ENCODE data around the gene RGS16. TPM values are rescaled to one million over a fixed set of nuclear protein-coding genes. Genes with fewer than 3 reads are reported as not detected.

RGS16 gene
- total RNA-seq, 2 experiments from 2014 or later = 1.8 to 39.9 TPM

GRCh38 chr1:182626527-182626926, 22.3 kb upstream of the RGS16 start:
- H3K27me3 Mint-ChIP-seq = peaks cover 50% of the 10 kb centered on the region
- DNase-seq (no peak), ATAC-seq (no peak)

GRCh38 chr1:182625719-182626504, 21.7 kb upstream of the RGS16 start:
- Mint-ChIP-seq H3K4me3 (no peak overlapping the region), H3K27ac (no peak overlapping the region), H3K4me1 (peaks cover 49% of the 10 kb centered on the region), H3K9me3 (ENCODE audit: low read depth) (peaks cover 4% of the 10 kb centered on the region), H3K36me3 (peaks cover 4% of the 10 kb centered on the region), H3K27me3 (peaks cover 49% of the 10 kb centered on the region)
- DNase-seq (no peak), ATAC-seq (no peak)
- CTCF ChIA-PET = interaction anchor here (1.0 to 1.4 kb wide), 2 partner anchors 23 to 25 kb away, joined by 3 to 4 read pairs; no protein-coding TSS in a partner anchor

More at GRCh38 chr1:182626527-182626926, 22.3 kb upstream of the RGS16 start:
- no peaks in the 10 kb centered on the region for H3K9me3 Mint-ChIP-seq (ENCODE audit: low read depth)
- H3K4me3 Mint-ChIP-seq = no peak overlapping the region
- no peak overlapping the region for H3K27ac Mint-ChIP-seq
- H3K36me3 Mint-ChIP-seq = no peaks in the 10 kb centered on the region
- peaks cover 52% of the 10 kb centered on the region for H3K4me1 Mint-ChIP-seq
- CTCF ChIA-PET = interaction anchor here (1.0 kb wide), 2 partner anchors 23 to 158 kb away, joined by 3 read pairs; no protein-coding TSS in a partner anchor

GRCh38 chr1:182625024-182625423, 20.8 kb upstream of the RGS16 start:
- CTCF ChIA-PET = interaction anchor here (1.4 kb wide), 1 partner anchor 24 kb away, joined by 4 read pairs; no protein-coding TSS in a partner anchor
- Mint-ChIP-seq H3K27me3 (peaks cover 47% of the 10 kb centered on the region), H3K4me1 (peaks cover 40% of the 10 kb centered on the region), H3K27ac (no peak overlapping the region), H3K9me3 (ENCODE audit: low read depth) (peaks cover 8% of the 10 kb centered on the region), H3K36me3 (peaks cover 9% of the 10 kb centered on the region), H3K4me3 (no peak overlapping the region)
- DNase-seq (no peak), ATAC-seq (no peak)

- Mint-ChIP-seq H3K27ac (no peak overlapping the region), H3K4me1 (peaks cover 36% of the 10 kb centered on the region), H3K9me3 (ENCODE audit: low read depth) (peaks cover 8% of the 10 kb centered on the region), H3K4me3 (no peak overlapping the region), H3K36me3 (peaks cover 10% of the 10 kb centered on the region), H3K27me3 (peaks cover 48% of the 10 kb centered on the region)
- ATAC-seq = no peak
- no peak for DNase-seq
- CTCF ChIA-PET = interaction anchor here (1.1 to 1.4 kb wide), 2 partner anchors 9 to 24 kb away, joined by 4 read pairs; no protein-coding TSS in a partner anchor
Measured at GRCh38 chr1:182624577-182624976, 20.4 kb upstream of the RGS16 start.

- Mint-ChIP-seq H3K9me3 (ENCODE audit: low read depth) (peaks cover 8% of the 10 kb centered on the region), H3K4me3 (no peak overlapping the region), H3K4me1 (peaks cover 34% of the 10 kb centered on the region)
Measured at GRCh38 chr1:182622901-182623528, 18.8 kb upstream of the RGS16 start.

DNA sequence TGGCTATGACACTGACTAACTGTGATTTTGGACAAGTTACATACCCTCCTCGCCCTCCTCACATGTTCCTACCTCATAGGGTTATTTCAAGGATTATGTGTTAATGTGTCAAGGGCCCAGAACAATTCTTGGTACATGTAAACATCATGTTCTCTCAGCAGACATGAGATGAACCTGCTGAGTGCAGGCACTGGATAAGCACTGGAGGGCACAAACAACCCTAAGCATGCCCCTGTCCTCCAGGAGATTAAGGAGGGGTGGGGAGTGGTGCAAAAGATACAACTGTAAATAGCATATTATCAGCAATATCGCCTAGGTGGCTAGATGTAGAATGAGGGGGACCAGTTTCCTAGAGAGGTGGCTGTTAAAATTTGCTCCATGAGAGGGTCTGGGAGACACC, 17.7 kb upstream of the RGS16 start:
- peaks cover 13% of the 10 kb centered on the region for H3K36me3 Mint-ChIP-seq
- CTCF ChIA-PET = no interaction called here
- H3K9me3 Mint-ChIP-seq (ENCODE audit: low read depth) = peaks cover 8% of the 10 kb centered on the region
- ATAC-seq = no peak
- H3K27ac Mint-ChIP-seq = no peak overlapping the region
- no peak for DNase-seq
- no peak overlapping the region for H3K4me3 Mint-ChIP-seq
- H3K4me1 Mint-ChIP-seq = peaks cover 43% of the 10 kb centered on the region
- H3K27me3 Mint-ChIP-seq = peaks cover 61% of the 10 kb centered on the region

More at GRCh38 chr1:182622901-182623528, 18.8 kb upstream of the RGS16 start:
- ATAC-seq = no peak
- Mint-ChIP-seq H3K36me3 (peaks cover 13% of the 10 kb centered on the region), H3K27me3 (peaks cover 56% of the 10 kb centered on the region), H3K27ac (no peak overlapping the region)
- CTCF ChIA-PET = interaction anchor here (1.2 kb wide), 1 partner anchor 23 kb away, joined by 5 read pairs; no protein-coding TSS in a partner anchor
- no peak for DNase-seq

GRCh38 chr1:182620924-182621585, 16.9 kb upstream of the RGS16 start:
- no peak for ATAC-seq
- CTCF ChIA-PET = interaction anchor here (1.4 to 10.1 kb wide), 2 partner anchors 9 to 20 kb away, joined by 3 to 148 read pairs; partner anchors contain the start of gene RGS16
- DNase-seq = no peak
- Mint-ChIP-seq H3K36me3 (peaks cover 14% of the 10 kb centered on the region), H3K27me3 (peaks cover 61% of the 10 kb centered on the region), H3K27ac (no peak overlapping the region), H3K4me3 (no peak overlapping the region), H3K4me1 (peaks cover 44% of the 10 kb centered on the region), H3K9me3 (ENCODE audit: low read depth) (peaks cover 8% of the 10 kb centered on the region)

- Mint-ChIP-seq H3K27ac (no peak overlapping the region), H3K4me3 (no peak overlapping the region), H3K27me3 (peaks cover 71% of the 10 kb centered on the region), H3K9me3 (ENCODE audit: low read depth) (peaks cover 8% of the 10 kb centered on the region), H3K36me3 (peaks cover 15% of the 10 kb centered on the region), H3K4me1 (peaks cover 45% of the 10 kb centered on the region)
- no peak for ATAC-seq
- CTCF ChIA-PET = interaction anchor here (2.1 to 10.1 kb wide), 2 partner anchors 17 to 165 kb away, joined by 14 to 148 read pairs; partner anchors contain the start of gene RGS16
- DNase-seq = no peak
Measured at GRCh38 chr1:182617734-182618351, 13.7 kb upstream of the RGS16 start.

GRCh38 chr1:182617014-182617429, 12.8 kb upstream of the RGS16 start:
- peaks cover 45% of the 10 kb centered on the region for H3K4me1 Mint-ChIP-seq
- peaks cover 15% of the 10 kb centered on the region for H3K36me3 Mint-ChIP-seq
- CTCF ChIA-PET = interaction anchor here (1.6 to 10.1 kb wide), 4 partner anchors 12 to 171 kb away, joined by 6 to 148 read pairs (median 16); partner anchors contain the start of gene RGS16
- no peak overlapping the region for H3K4me3 Mint-ChIP-seq
- ATAC-seq = no peak
- peaks cover 8% of the 10 kb centered on the region for H3K9me3 Mint-ChIP-seq (ENCODE audit: low read depth)
- DNase-seq = no peak
- peak overlapping the region; percentile 41 for H3K27ac Mint-ChIP-seq
- peaks cover 76% of the 10 kb centered on the region for H3K27me3 Mint-ChIP-seq

- DNase-seq = peak; percentile 93
- peaks cover 75% of the 10 kb centered on the region for H3K27me3 Mint-ChIP-seq
- peak overlapping the region; percentile 95 for H3K27ac Mint-ChIP-seq
- CTCF ChIA-PET = interaction anchor here (1.1 to 10.1 kb wide), 8 partner anchors 8 to 531 kb away, joined by 3 to 148 read pairs (median 10); partner anchors contain the start of genes RGS16 and RNASEL
- peak overlapping the region; percentile 57 for H3K4me3 Mint-ChIP-seq
- peaks cover 15% of the 10 kb centered on the region for H3K36me3 Mint-ChIP-seq
- peaks cover 45% of the 10 kb centered on the region for H3K4me1 Mint-ChIP-seq
- peaks cover 8% of the 10 kb centered on the region for H3K9me3 Mint-ChIP-seq (ENCODE audit: low read depth)
- ATAC-seq = peak; percentile 88
Measured at GRCh38 chr1:182616130-182617013, 12.2 kb upstream of the RGS16 start.

DNA sequence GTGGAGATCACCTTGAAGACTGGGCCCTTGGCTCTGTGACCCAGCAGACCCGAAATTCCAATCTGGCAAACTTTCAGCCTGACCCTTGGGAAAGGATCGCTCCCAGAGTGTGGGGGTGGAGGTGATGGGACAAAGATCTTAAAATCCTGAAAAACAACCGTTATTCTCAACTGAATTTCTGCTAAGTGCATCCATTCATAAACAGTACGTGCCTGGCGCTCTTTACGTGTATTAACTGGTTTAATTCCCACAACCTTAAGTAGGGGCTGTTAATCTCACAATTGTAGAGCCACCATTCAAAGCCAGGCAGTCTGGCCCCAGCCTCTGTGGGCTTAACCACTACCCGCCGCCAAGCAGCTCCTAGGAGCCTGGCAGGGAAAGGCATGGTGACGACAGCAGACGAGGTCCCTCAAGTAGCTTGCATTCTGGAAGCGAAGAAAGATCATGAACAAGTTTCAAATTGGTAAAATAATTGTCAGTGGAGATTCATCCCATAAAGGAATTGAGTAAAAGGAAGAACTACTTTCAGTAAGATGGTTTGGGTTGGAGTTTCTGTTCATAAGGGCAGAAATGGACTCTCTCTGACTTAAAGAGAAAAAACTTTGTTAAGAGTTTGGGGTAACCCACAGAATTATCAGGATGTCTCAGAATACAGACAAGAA, 11.4 kb upstream of the RGS16 start:
- DNase-seq (peak; percentile 73), ATAC-seq (peak; percentile 35)
- peak overlapping the region; percentile 57 for H3K4me3 Mint-ChIP-seq
- H3K27me3 Mint-ChIP-seq = peaks cover 76% of the 10 kb centered on the region
- peaks cover 47% of the 10 kb centered on the region for H3K4me1 Mint-ChIP-seq
- peaks cover 1% of the 10 kb centered on the region for H3K9me3 Mint-ChIP-seq (ENCODE audit: low read depth)
- H3K27ac Mint-ChIP-seq = peak overlapping the region; percentile 95
- H3K36me3 Mint-ChIP-seq = peaks cover 9% of the 10 kb centered on the region
- CTCF ChIA-PET = interaction anchor here (1.0 to 10.1 kb wide), 10 partner anchors 9 to 530 kb away, joined by 3 to 148 read pairs (median 10); partner anchors contain the start of genes RGS16 and RNASEL
